HT1080 (cell line): ENCODE results near the gene WNK1. TPM values are rescaled to one million over a fixed set of nuclear protein-coding genes. Genes with fewer than 3 reads are reported as not detected.
"Not testable (repeated sequence)": the region's sequence is repeated elsewhere in the genome, so short reads cannot be mapped to it uniquely, and the experiment has no call there.

Experiments
- DNase-seq: peaks from one replicate; pipeline ENCODE4 v3.0.0-alpha.2; 2015; ENCODE audit warnings: low read depth
- total RNA-seq: library from RNA; depleted of rRNA; stranded (reverse); fragments of >200 nt; shearing (Covaris generic); gene quantifications from 2 replicates; pipeline ENCODE4 v1.2.3, GENCODE V29; 2014

The WNK1 gene
- total RNA-seq, 1 experiment from 2014 or later: 53.5 TPM

- DNase-seq: no peak
Observed at GRCh38 chr12:740921-741320, 11.5 kb upstream of the WNK1 start.

- DNase-seq: no peak
Observed at GRCh38 chr12:749751-750270, 2.6 kb upstream of the WNK1 start.

- DNase-seq: no peak
Observed at GRCh38 chr12:750366-751191, 1.8 kb upstream of the WNK1 start.

- peak; percentile 97 for DNase-seq
Observed at GRCh38 chr12:751192-751998, 984 bp upstream of the WNK1 start.

- no peak for DNase-seq
Observed at GRCh38 chr12:752695-753610, 574 bp downstream of the WNK1 start.

GRCh38 chr12:753611-754472 lies 1.5 kb downstream of the WNK1 start:
- peak; percentile 11 for DNase-seq

GRCh38 chr12:754473-754820 lies 2.1 kb downstream of the WNK1 start:
- DNase-seq: peak; percentile 15

- DNase-seq: peak; percentile 68
Observed at GRCh38 chr12:754851-755562, 2.6 kb downstream of the WNK1 start.

- no peak for DNase-seq
Observed at GRCh38 chr12:759628-760027, 7.2 kb downstream of the WNK1 start.

- no peak for DNase-seq
Observed at GRCh38 chr12:761256-761655, 8.9 kb downstream of the WNK1 start.

- DNase-seq: no peak
Observed at GRCh38 chr12:765840-766239, 13.5 kb downstream of the WNK1 start.

GRCh38 chr12:768434-768833 lies 16.1 kb downstream of the WNK1 start:
- no peak for DNase-seq

GRCh38 chr12:770479-770878 lies 18.1 kb downstream of the WNK1 start:
- DNase-seq: no peak

GRCh38 chr12:772056-772697 lies 19.8 kb downstream of the WNK1 start:
- no peak for DNase-seq

- no peak for DNase-seq
Observed at GRCh38 chr12:774051-774614, 21.8 kb downstream of the WNK1 start.

- not testable (repeated sequence) for DNase-seq
Observed at GRCh38 chr12:775973-776771, 23.8 kb downstream of the WNK1 start.

- not testable (repeated sequence) for DNase-seq
Observed at GRCh38 chr12:776772-777373, 24.5 kb downstream of the WNK1 start.
